PC-3 (cell line): ENCODE results near the gene MED26. TPM values are rescaled to one million over a fixed set of nuclear protein-coding genes. Genes with fewer than 3 reads are reported as not detected.

Experiments
- ATAC-seq: fragments of 200-7000 bp; cut with Tn5 transposase; 2 replicates; pipeline ENCODE4 v1.9.1; 2020; ENCODE audit warnings: mild to moderate bottlenecking, moderate library complexity
- BruUV-seq: library from RNA; stranded (reverse); fragments of 400-500 nt; replicated peaks from 2 replicates; lab custom pipeline; 2021; lab: Mats Ljungman, UMichigan
- CTCF ChIA-PET: fragments of 300-600 bp; sonication (Branson Sonifier 250); formaldehyde crosslinking; loops from one replicate; lab custom pipeline; 2022; ENCODE audit warnings: antibody characterized with exemption; lab: Charles Lee
- POLR2A ChIA-PET: fragments of 300-600 bp; sonication (Branson Sonifier 250); formaldehyde crosslinking; loops from one replicate; lab custom pipeline; 2022; ENCODE audit warnings: antibody characterized with exemption; ENCODE audit not compliant: unreplicated experiment; lab: Charles Lee
- DNase-seq: peaks from one replicate; pipeline ENCODE4 v3.0.0-alpha.2; 2015
- H2AFZ ChIP-seq: fragments of 300-600 bp; sonication (generic); 2 replicates; pipeline ENCODE4 v1.6.0; 2016; ENCODE audit warnings: antibody characterized with exemption, low read length
- H3F3A ChIP-seq: fragments of 300-600 bp; sonication (generic); one replicate; pipeline ENCODE4 v1.6.0; 2017; ENCODE audit warnings: antibody characterized with exemption, low read length, control low read depth, mild to moderate bottlenecking; ENCODE audit not compliant: unreplicated experiment
- H3K27ac ChIP-seq: fragments of 300-600 bp; sonication (generic); 2 replicates; pipeline ENCODE4 v1.5.1; 2016; ENCODE audit warnings: mild to moderate bottlenecking, low read length
- H3K27me3 ChIP-seq: fragments of 300-600 bp; sonication (generic); 2 replicates; pipeline ENCODE4 v1.6.1; 2016; ENCODE audit warnings: low read length, mixed read lengths
- H3K36me3 ChIP-seq: fragments of 300-600 bp; sonication (generic); 2 replicates; pipeline ENCODE4 v1.6.1; 2016; ENCODE audit warnings: low read depth, mixed run types, low read length, mixed read lengths
- H3K4me1 ChIP-seq: fragments of 300-600 bp; sonication (generic); 2 replicates; pipeline ENCODE4 v1.5.1; 2016; ENCODE audit warnings: low read length; ENCODE audit not compliant: insufficient read depth
- H3K4me2 ChIP-seq: fragments of 300-600 bp; sonication (generic); 2 replicates; pipeline ENCODE4 v1.6.0; 2016; ENCODE audit warnings: low read length
- H3K4me3 ChIP-seq: fragments of 300-600 bp; sonication (generic); 2 replicates; pipeline ENCODE4 v1.5.1; 2016; ENCODE audit warnings: mild to moderate bottlenecking, low read length, mixed read lengths
- H3K79me2 ChIP-seq: fragments of 300-600 bp; sonication (generic); 2 replicates; pipeline ENCODE4 v1.6.1; 2017; ENCODE audit warnings: low read length, mixed read lengths
- H3K9ac ChIP-seq: fragments of 300-600 bp; sonication (generic); 2 replicates; pipeline ENCODE4 v1.6.0; 2016; ENCODE audit warnings: mild to moderate bottlenecking, low read length
- H3K9me2 ChIP-seq: fragments of 300-600 bp; sonication (generic); replicated peaks from 2 replicates; pipeline ENCODE4 v1.6.1; 2016; ENCODE audit warnings: mixed run types, low read length, mixed read lengths
- H3K9me3 ChIP-seq: fragments of 300-600 bp; sonication (generic); 2 replicates; pipeline ENCODE4 v1.6.1; 2016; ENCODE audit warnings: low read length, mixed read lengths
- H4K20me1 ChIP-seq: fragments of 300-600 bp; sonication (generic); 2 replicates; pipeline ENCODE4 v1.6.1; 2016; ENCODE audit warnings: low read length, mixed read lengths
- EZH2 ChIP-seq: fragments of 300-600 bp; sonication (generic); IDR thresholded peaks from one replicate; pipeline ENCODE4 v1.6.1; 2017; ENCODE audit warnings: antibody characterized with exemption, mild to moderate bottlenecking, low read length; ENCODE audit not compliant: unreplicated experiment
- EZH2phosphoT487 ChIP-seq: fragments of 300-600 bp; sonication (generic); IDR thresholded peaks from 2 replicates; pipeline ENCODE4 v1.6.1; 2018; ENCODE audit warnings: mild to moderate bottlenecking, antibody characterized with exemption, low read length, borderline replicate concordance
- intact Hi-C: fragments of 100-400 bp; cut with micrococcal nuclease; formaldehyde crosslinking; loops from 2 replicates; pipeline ENCODE4 v1.9.0; 2023
- total RNA-seq: library from RNA; depleted of rRNA; stranded (reverse); fragments of >200 nt; gene quantifications from 2 replicates; pipeline ENCODE4 v1.2.3, GENCODE V29; 2014
- TF ChIP-seq, protein P1 (sequence below): fragments of 300-600 bp; sonication (generic); conservative IDR thresholded peaks from 2 replicates; pipeline ENCODE4 v1.5.1; 2017; ENCODE audit warnings: antibody characterized with exemption, low read depth, mild to moderate bottlenecking, low read length

The MED26 gene
- total RNA-seq, 1 experiment from 2014 or later, result 17.5 TPM

DNA sequence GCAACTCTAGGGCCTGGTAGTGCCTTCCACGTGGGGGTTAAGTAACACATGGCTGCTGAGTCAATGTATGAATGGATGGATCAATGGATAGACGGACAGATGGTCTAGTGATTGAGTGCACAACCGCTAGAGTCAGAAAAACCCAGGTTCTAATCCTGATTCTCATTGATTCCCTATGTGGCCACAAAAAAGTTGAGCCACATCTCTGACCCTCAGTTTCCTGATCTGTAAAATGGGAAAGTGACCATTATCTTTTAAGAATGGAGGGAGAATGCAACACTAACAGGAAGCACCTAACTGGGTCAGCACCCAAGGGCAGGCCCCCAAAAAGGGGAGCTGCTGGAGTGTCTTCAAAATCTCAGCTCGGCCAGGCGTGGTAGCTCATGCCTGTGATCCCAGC, 29.4 kb upstream of the MED26 start:
- Histone ChIP-seq H3K4me3 (no peak overlapping the region), H3K9me3 (no peaks in the 10 kb centered on the region), H4K20me1 (peaks cover 16% of the 10 kb centered on the region), H3K79me2 (peaks cover 51% of the 10 kb centered on the region), H3K27me3 (no peaks in the 10 kb centered on the region), H2AFZ (no peak overlapping the region), H3K27ac (no peak overlapping the region), H3F3A (no peaks in the 10 kb centered on the region), H3K4me2 (no peak overlapping the region), H3K9me2 (no peaks in the 10 kb centered on the region), H3K4me1 (peaks cover 8% of the 10 kb centered on the region), H3K9ac (no peak overlapping the region), H3K36me3 (peaks cover 37% of the 10 kb centered on the region)
- ATAC-seq (no peak), DNase-seq (no peak)
- TF ChIP-seq EZH2phosphoT487 (no peak), EZH2 (no peak)
- TF ChIP-seq, protein P1, sequence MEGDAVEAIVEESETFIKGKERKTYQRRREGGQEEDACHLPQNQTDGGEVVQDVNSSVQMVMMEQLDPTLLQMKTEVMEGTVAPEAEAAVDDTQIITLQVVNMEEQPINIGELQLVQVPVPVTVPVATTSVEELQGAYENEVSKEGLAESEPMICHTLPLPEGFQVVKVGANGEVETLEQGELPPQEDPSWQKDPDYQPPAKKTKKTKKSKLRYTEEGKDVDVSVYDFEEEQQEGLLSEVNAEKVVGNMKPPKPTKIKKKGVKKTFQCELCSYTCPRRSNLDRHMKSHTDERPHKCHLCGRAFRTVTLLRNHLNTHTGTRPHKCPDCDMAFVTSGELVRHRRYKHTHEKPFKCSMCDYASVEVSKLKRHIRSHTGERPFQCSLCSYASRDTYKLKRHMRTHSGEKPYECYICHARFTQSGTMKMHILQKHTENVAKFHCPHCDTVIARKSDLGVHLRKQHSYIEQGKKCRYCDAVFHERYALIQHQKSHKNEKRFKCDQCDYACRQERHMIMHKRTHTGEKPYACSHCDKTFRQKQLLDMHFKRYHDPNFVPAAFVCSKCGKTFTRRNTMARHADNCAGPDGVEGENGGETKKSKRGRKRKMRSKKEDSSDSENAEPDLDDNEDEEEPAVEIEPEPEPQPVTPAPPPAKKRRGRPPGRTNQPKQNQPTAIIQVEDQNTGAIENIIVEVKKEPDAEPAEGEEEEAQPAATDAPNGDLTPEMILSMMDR, result no peak
- intact Hi-C loops, result no loop called here
- CTCF ChIA-PET, result no interaction called here
- no TSS peak for BruUV-seq
- POLR2A ChIA-PET, result no interaction called here

DNA sequence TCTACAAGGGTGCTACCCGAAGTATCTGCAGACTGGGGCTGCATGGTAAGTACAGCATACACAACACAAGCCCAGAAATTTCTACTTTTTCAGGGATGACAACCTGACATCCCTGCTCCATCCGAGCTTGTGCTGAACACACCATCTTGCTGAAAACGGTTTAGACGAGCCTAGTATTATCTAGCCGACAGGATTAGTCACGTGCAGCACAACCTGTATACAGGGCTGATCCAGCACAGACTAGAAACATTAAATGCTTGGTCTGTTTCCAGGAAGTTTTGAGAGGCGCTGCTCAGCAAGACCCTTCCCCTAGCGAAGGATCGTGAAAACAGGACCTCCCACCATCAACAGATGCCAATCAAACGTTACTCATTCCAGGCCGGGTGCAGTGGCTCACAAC, 27.7 kb upstream of the MED26 start:
- peaks cover 50% of the 10 kb centered on the region for H3K36me3 ChIP-seq
- H3K9ac ChIP-seq, result no peak overlapping the region
- peaks cover 51% of the 10 kb centered on the region for H3K79me2 ChIP-seq
- peaks cover 8% of the 10 kb centered on the region for H3K4me1 ChIP-seq
- no peak overlapping the region for H2AFZ ChIP-seq
- H3K27me3 ChIP-seq, result no peaks in the 10 kb centered on the region
- CTCF ChIA-PET, result no interaction called here
- no peak overlapping the region for H3K27ac ChIP-seq
- no peaks in the 10 kb centered on the region for H3F3A ChIP-seq
- intact Hi-C loops, result no loop called here
- H3K4me3 ChIP-seq, result no peak overlapping the region
- no peaks in the 10 kb centered on the region for H3K9me2 ChIP-seq
- H3K4me2 ChIP-seq, result no peak overlapping the region
- BruUV-seq, result no TSS peak
- TF ChIP-seq, protein P1, result no peak
- TF ChIP-seq EZH2phosphoT487, result no peak
- H4K20me1 ChIP-seq, result peaks cover 16% of the 10 kb centered on the region
- POLR2A ChIA-PET, result no interaction called here
- DNase-seq, result no peak
- no peak for ATAC-seq
- H3K9me3 ChIP-seq, result no peaks in the 10 kb centered on the region

DNA sequence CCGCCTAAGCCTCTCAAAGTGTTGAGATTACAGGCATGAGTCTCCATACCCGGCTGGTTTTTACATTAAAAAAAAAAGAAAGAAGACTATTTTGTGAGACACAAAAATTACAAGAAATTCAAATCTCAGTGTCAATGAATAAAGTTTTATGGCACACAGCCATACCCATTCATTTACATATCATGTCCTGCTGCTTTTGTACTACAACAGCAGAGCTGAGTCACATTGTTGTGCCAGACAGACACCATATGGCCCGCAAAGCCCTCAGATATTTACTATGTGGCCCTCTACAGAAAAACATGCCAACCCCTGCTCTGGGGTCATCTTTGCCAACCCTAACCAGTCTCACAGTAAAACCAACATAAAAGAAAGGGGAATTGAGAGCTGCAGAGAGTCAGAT, 26.6 kb upstream of the MED26 start:
- Histone ChIP-seq H3K36me3 (peaks cover 50% of the 10 kb centered on the region), H3K9ac (no peak overlapping the region), H3K27ac (no peak overlapping the region), H3K79me2 (peaks cover 45% of the 10 kb centered on the region), H3K9me2 (no peaks in the 10 kb centered on the region), H3K9me3 (no peaks in the 10 kb centered on the region), H3K27me3 (no peaks in the 10 kb centered on the region), H4K20me1 (peaks cover 16% of the 10 kb centered on the region), H3K4me3 (no peak overlapping the region), H3F3A (no peaks in the 10 kb centered on the region), H3K4me1 (peaks cover 8% of the 10 kb centered on the region), H2AFZ (no peak overlapping the region), H3K4me2 (no peak overlapping the region)
- BruUV-seq, result no TSS peak
- POLR2A ChIA-PET, result no interaction called here
- CTCF ChIA-PET, result no interaction called here
- DNase-seq (no peak), ATAC-seq (no peak)
- intact Hi-C loops, result no loop called here
- TF ChIP-seq, protein P1, result no peak
- no peak for TF ChIP-seq EZH2phosphoT487
- no peak for TF ChIP-seq EZH2
